Heart left ventricle (tissue), 16 donors: Measurements from ENCODE around the gene TRPV3. TPM values are rescaled to one million over a fixed set of nuclear protein-coding genes. Genes with fewer than 3 reads are reported as not detected.

Experiments
- ATAC-seq, 4 donors: fragments of 200-7000 bp; cut with Tn5 transposase; one replicate each; pipeline ENCODE4 v1.9.1; 2020 to 2022; ENCODE audit warnings: moderate library complexity in 4 of 4, mild to moderate bottlenecking in 3 of 4, moderate number of reproducible peaks in 1 of 4
- DNase-seq, 5 donors: peaks; one replicate each; pipeline ENCODE4 v3.0.0-alpha.2; 2020
- H3K27ac ChIP-seq, 12 donors: fragments of 200-600 bp; sonication (generic) in 4 of 12; one replicate each; pipeline versions ENCODE4 v1.5.0 to v1.8.0; 2016 to 2022; ENCODE audit warnings: mild to moderate bottlenecking in 2 of 12
- H3K27me3 ChIP-seq, 9 donors: fragments of 200-600 bp; sonication (generic) in 2 of 9; one replicate each; pipeline versions ENCODE4 v1.5.1 to v1.8.0; 2016 to 2022; ENCODE audit warnings: mild to moderate bottlenecking in 3 of 9
- H3K36me3 ChIP-seq, 9 donors: fragments of 200-600 bp; sonication (generic) in 2 of 9; one replicate each; pipeline versions ENCODE4 v1.5.0 to v1.8.0; 2018 to 2022; ENCODE audit warnings: mild to moderate bottlenecking in 2 of 9
- H3K4me1 ChIP-seq, 12 donors: fragments of 200-600 bp; sonication (generic) in 4 of 12; one replicate each; pipeline versions ENCODE4 v1.5.0 to v1.8.0; 2016 to 2022; ENCODE audit warnings: mild to moderate bottlenecking in 3 of 12
- H3K4me3 ChIP-seq, 12 donors: fragments of 200-600 bp; sonication (generic) in 4 of 12; one replicate each; pipeline versions ENCODE4 v1.5.0 to v1.8.0; 2017 to 2022; ENCODE audit warnings: mild to moderate bottlenecking in 9 of 12, moderate library complexity in 4 of 12
- H3K9me3 ChIP-seq, 12 donors: fragments of 200-600 bp; sonication (generic) in 4 of 12; one replicate each; pipeline versions ENCODE4 v1.5.0 to v1.8.0; 2016 to 2022; ENCODE audit warnings: mild to moderate bottlenecking in 1 of 12
- POLR2A ChIP-seq, 2 donors: fragments of 450-650 bp; IDR thresholded peaks; one replicate each; pipeline ENCODE4 v1.6.1; 2017; ENCODE audit warnings: antibody characterized with exemption in 2 of 2, mild to moderate bottlenecking in 2 of 2, moderate library complexity in 2 of 2
- WGBS, 4 donors: extraction: QIAGEN DNeasy Blood & Tissue Kit in 2 of 4; methylation state at CpG; one replicate each; pipeline versions ENCODE4 v1.1.5 to v1.1.7; 2013 to 2018; 5-methylcytosine and 5-hydroxymethylcytosine counted together
- intact Hi-C, 10 donors: fragments of 100-400 bp; cut with DNase I; formaldehyde crosslinking; loops; one replicate each; pipeline versions ENCODE4 v1.11.1 to v1.14.2; 2022
- polyA plus RNA-seq, 2 donors: library from polyadenylated mRNA; stranded (reverse); fragments of 200-250 nt; gene quantifications; one replicate each; pipeline ENCODE4 v1.2.3, GENCODE V29; 2013
- total RNA-seq, 9 donors: library from RNA; depleted of rRNA in 2 of 9; stranded (reverse); fragments of >200 nt in 2 of 9; fragmentation: NEBNext Ultra II Directional in 3 of 9; extraction: Animal tissue kit (Norgen Biotek cat#: 25700) in 3 of 9; gene quantifications; one replicate each; pipeline versions ENCODE4 v1.1.0 to v1.2.4, GENCODE V29; 2016 to 2023
- TF ChIP-seq, protein P1 (sequence below), 12 donors: fragments of 200-600 bp; sonication (generic) in 4 of 12; IDR thresholded peaks; one replicate each; pipeline versions ENCODE4 v1.5.0 to v1.8.0; 2018 to 2022; ENCODE audit warnings: antibody characterized with exemption in 12 of 12, mild to moderate bottlenecking in 5 of 12
- donor health status: ischemic (EF 13 %, LVEDD 7.1; RV severe dilation, severe dysfunction).
- donor health status: healthy with polysubstance abuse.
- donor health status: DM: no; HTN: yes; CAD: no.
- donor health status: DM: no; HTN: no; CAD: no.
- donor health status: ischemic (EF 25% LVEDD 6.9; RV normal size, moderate dysfunction).
- donor health status: ischemic (EF 25% LVEDD 5.7; RV mildly dilated, moderate dysfunction).
- donor health status: healthy.
- donor health status: DM: yes; HTN: yes; CAD: no.
- donor health status: ischemic (EF 35%, LVEDD 5.7; RV mildly dilated, moderate dysfunction).
- donor health status: nonischemic (EF 11% LVEDD 7.7; RV severe dilation, severe dysfunction).
- donor health status: DM: yes; HTN: yes; CAD: no.
- donor health status: PGD.
- donor health status: ischemic (EF 29% LVEDD 5.4; RV normal size, mild dysfunction).
- donor health status: nonischemic (EF 23%, LVEDD 6.1; RV moderate dilation, normal function).

TRPV3 gene
- total and polyA plus RNA-seq, 11 donors, result 0.25 to 1.7 (median 0.77) TPM; not detected in 1

DNA sequence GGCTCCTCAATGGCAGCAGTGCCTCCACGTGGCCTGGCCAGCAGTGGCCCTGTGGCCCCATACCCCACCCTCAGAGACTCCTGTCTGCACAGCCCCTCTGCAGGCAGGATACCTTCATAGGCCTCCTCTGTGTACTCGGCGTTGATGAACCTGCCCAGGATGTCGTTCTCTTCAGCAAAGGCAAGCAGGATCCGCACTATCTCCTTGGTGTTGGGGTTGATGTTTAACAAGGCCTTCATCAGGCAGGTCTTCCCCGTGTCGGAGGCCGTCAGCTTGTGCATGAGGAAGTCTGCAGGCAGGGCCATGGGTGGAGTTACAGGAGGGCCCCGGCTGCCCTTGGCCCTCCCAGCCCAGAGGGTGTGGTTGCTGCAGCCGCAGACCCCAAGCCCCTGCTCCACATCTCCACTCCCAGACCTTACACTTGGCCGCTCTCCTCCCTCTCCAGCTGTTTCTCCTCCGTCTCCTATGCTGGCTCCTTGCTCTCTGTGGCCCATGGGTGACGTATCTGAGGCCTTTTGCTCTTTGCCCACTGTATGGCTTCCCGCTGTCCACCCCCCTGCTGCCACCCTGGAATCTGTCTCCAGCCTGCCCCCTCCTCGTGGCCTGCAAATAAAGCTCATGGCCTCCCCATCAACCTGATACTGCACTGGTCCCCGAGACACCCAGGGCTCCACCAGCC is 15.1 kb downstream of the TRPV3 start:
- Histone ChIP-seq H3K4me3 (no peak overlapping the region), H3K4me1 (no peaks in the 10 kb centered on the region), H3K27me3 (peaks cover 0 to 4% (median 0%) of the 10 kb centered on the region in 9 donors), H3K27ac (no peak overlapping the region), H3K9me3 (no peaks in the 10 kb centered on the region), H3K36me3 (no peaks in the 10 kb centered on the region)
- no peak for TF ChIP-seq POLR2A (IDR thresholded peaks at IDR 0.05)
- TF ChIP-seq, protein P1, sequence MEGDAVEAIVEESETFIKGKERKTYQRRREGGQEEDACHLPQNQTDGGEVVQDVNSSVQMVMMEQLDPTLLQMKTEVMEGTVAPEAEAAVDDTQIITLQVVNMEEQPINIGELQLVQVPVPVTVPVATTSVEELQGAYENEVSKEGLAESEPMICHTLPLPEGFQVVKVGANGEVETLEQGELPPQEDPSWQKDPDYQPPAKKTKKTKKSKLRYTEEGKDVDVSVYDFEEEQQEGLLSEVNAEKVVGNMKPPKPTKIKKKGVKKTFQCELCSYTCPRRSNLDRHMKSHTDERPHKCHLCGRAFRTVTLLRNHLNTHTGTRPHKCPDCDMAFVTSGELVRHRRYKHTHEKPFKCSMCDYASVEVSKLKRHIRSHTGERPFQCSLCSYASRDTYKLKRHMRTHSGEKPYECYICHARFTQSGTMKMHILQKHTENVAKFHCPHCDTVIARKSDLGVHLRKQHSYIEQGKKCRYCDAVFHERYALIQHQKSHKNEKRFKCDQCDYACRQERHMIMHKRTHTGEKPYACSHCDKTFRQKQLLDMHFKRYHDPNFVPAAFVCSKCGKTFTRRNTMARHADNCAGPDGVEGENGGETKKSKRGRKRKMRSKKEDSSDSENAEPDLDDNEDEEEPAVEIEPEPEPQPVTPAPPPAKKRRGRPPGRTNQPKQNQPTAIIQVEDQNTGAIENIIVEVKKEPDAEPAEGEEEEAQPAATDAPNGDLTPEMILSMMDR (IDR thresholded peaks at IDR 0.05), result no peak
- intact Hi-C loops, result loop anchor here in 1 of 10 donors (5.0 kb wide), 1 partner anchor 50 kb away; no protein-coding TSS in a partner anchor
- ATAC-seq, result peak in 1 of 4 donors; percentile 22
- WGBS, 4 donors, result 78 to 87% (median 80%) methylated on average over 9 to 16 of the region's 16 CpGs
- DNase-seq, result no peak

DNA sequence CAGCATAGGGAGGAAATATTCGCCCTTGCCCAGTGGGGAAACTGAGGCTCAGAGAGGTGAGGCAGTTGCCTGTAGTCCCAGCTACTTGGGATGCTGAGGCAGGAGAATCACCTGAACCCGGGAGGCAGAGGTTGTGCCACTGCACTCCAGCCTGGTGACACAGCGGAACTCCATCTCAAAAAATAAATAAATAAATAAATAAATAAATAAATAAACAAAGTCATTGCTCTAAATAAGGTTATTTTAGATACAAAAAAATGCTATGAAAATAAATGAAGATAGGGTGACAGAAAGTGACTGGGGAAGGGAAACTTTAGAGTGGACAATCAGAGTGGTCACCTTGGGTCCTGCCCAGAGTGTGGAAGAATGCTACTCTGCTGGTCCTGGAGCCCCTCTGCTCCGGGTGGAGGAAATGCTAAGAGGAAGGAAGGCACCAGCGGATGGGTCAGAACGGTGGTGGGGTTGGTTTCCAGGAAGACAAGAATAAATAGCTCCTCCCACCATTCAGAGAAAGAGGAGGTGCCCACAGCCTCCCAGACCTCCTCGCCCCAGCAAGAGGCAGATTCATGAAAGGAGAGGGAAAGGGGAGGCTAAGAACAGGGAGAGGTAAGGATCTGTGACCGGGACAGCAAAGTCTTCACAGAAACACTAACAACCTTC is 17.6 kb downstream of the TRPV3 start:
- Histone ChIP-seq H3K27me3 (peaks cover 0 to 4% (median 0%) of the 10 kb centered on the region in 9 donors), H3K9me3 (no peaks in the 10 kb centered on the region), H3K4me1 (peaks cover 0 to 8% (median 0%) of the 10 kb centered on the region in 12 donors), H3K27ac (no peak overlapping the region), H3K36me3 (no peaks in the 10 kb centered on the region), H3K4me3 (no peak overlapping the region)
- TF ChIP-seq, protein P1 (IDR thresholded peaks at IDR 0.05), result no peak
- TF ChIP-seq POLR2A (IDR thresholded peaks at IDR 0.05), result no peak
- intact Hi-C loops, result loop anchor here in 3 of 10 donors (5.0 to 10.0 kb wide), 3 partner anchors 52 to 105 kb away; partner anchors contain the start of genes CTNS (in 2 of the 3) and SHPK (in 2 of the 3)
- ATAC-seq (no peak), DNase-seq (no peak)
- WGBS, 4 donors, result 67 to 72% (median 70%) methylated on average over 8 of the region's 8 CpGs

DNA sequence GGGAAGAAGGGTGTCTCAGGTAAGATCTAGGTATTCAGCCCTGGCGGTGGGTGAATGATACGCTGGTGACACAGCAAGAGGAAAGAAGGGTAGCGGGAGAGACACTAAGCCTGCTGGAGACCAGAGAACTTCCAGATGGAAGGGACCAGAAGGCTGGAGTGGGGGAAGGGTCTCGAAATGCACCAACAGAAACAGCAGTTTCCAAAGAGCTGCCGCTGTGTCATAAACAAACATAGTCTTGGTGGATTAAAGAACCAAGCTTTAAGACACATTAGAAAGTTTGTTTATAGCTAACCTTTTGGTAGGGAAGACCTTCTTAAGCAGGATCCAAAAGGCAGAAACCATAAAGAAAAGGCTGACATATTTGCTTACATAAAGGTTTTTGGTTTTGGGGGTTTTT is 20.9 kb downstream of the TRPV3 start:
- H3K4me1 ChIP-seq, result peaks cover 0 to 8% (median 1%) of the 10 kb centered on the region in 12 donors
- H3K27ac ChIP-seq, result no peak overlapping the region
- intact Hi-C loops, result loop anchor here in 3 of 10 donors (10.0 kb wide), 2 partner anchors 98 to 108 kb away; partner anchors contain the start of genes CTNS (in 2 of the 3) and SHPK (in 2 of the 3)
- H3K36me3 ChIP-seq, result no peaks in the 10 kb centered on the region
- no peaks in the 10 kb centered on the region for H3K9me3 ChIP-seq
- DNase-seq, result no peak
- no peak for ATAC-seq
- H3K27me3 ChIP-seq, result no peaks in the 10 kb centered on the region
- no peak overlapping the region for H3K4me3 ChIP-seq
- WGBS, 4 donors, result 73 to 92% (median 83%) methylated on average over 5 of the region's 5 CpGs
- TF ChIP-seq POLR2A (IDR thresholded peaks at IDR 0.05), result no peak
- TF ChIP-seq, protein P1 (IDR thresholded peaks at IDR 0.05), result no peak
